Endothelial cell of umbilical vein (primary cell): Measurements from ENCODE around the gene POLE2. TPM values are rescaled to one million over a fixed set of nuclear protein-coding genes. Genes with fewer than 3 reads are reported as not detected.

Experiments used
- BruUV-seq: library from RNA; stranded (reverse); fragments of 400-500 nt; replicated peaks from 2 replicates; lab custom pipeline; 2021; lab: Mats Ljungman, UMichigan
- CTCF ChIA-PET: fragments of 300-600, 350-600 bp; sonication (Branson Sonifier 250); formaldehyde crosslinking; loops from one replicate; lab custom pipeline; 2021; ENCODE audit warnings: antibody characterized with exemption, inconsistent platforms; lab: Charles Lee
- POLR2A ChIA-PET: fragments of 300-600, 350-600 bp; sonication (Branson Sonifier 250); formaldehyde crosslinking; loops from one replicate; lab custom pipeline; 2021; ENCODE audit warnings: antibody characterized with exemption, inconsistent platforms; lab: Charles Lee
- DNase-seq: peaks from one replicate; pipeline ENCODE4 v3.0.0-alpha.2; 2011; ENCODE audit warnings: low read depth, low spot score
- FAIRE-seq: peaks from 2 replicates; lab custom pipeline; 2011; peaks lifted over from hg19 to GRCh38; lab: Jason Lieb, UNC
- H2AFZ ChIP-seq: 2 replicates; pipeline ENCODE4 v1.6.0; 2012; ENCODE audit warnings: low read depth, low read length, control low read depth, inconsistent platforms
- H3K27ac ChIP-seq: 2 replicates; pipeline ENCODE4 v1.5.1; 2011; ENCODE audit warnings: low read depth, mild to moderate bottlenecking, control low read depth, low read length, moderate library complexity; ENCODE audit not compliant: insufficient read depth
- H3K27me3 ChIP-seq, 2 experiments: 2 replicates each; pipeline versions ENCODE4 v1.6.0 to v1.6.1; 2011; ENCODE audit warnings: low read length in 2 of 2, mixed read lengths in 1 of 2; ENCODE audit not compliant: control insufficient read depth in 2 of 2, insufficient read depth in 2 of 2
- H3K36me3 ChIP-seq, 2 experiments: 2 replicates in 1 of 2; 3 replicates in 1 of 2; pipeline ENCODE4 v1.5.1; 2011; ENCODE audit warnings: low read length in 2 of 2, mild to moderate bottlenecking in 1 of 2, moderate library complexity in 1 of 2; ENCODE audit not compliant: control insufficient read depth in 2 of 2, insufficient read depth in 2 of 2; ENCODE audit errors: extremely low read depth in 1 of 2
- H3K4me1 ChIP-seq: 3 replicates; pipeline ENCODE4 v1.5.1; 2011; ENCODE audit warnings: mild to moderate bottlenecking, low read length; ENCODE audit not compliant: control insufficient read depth, insufficient read depth; ENCODE audit errors: extremely low read depth
- H3K4me2 ChIP-seq: 2 replicates; pipeline ENCODE4 v1.6.1; 2011; ENCODE audit warnings: low read length, control low read depth, mixed read lengths; ENCODE audit not compliant: insufficient read depth
- H3K4me3 ChIP-seq, 3 experiments: fragments of 200-600 bp in 1 of 3; sonication (generic), shearing (Covaris generic) in 1 of 3; replicated peaks in 1 of 3; 2 replicates each; pipeline ENCODE4 v1.5.1; 2011 to 2016; ENCODE audit warnings: control low read depth in 3 of 3, low read length in 3 of 3, mild to moderate bottlenecking in 2 of 3, inconsistent platforms in 1 of 3, low read depth in 1 of 3, moderate library complexity in 1 of 3; ENCODE audit not compliant: insufficient read depth in 1 of 3
- H3K79me2 ChIP-seq: 2 replicates; pipeline ENCODE4 v1.6.0; 2012; ENCODE audit warnings: low read length, inconsistent platforms; ENCODE audit not compliant: control insufficient read depth, insufficient read depth
- H3K9ac ChIP-seq: replicated peaks from 2 replicates; pipeline ENCODE3; 2011; ENCODE audit warnings: low read length, control low read depth; ENCODE audit not compliant: insufficient read depth; ENCODE audit errors: extremely low read depth
- H3K9me1 ChIP-seq: replicated peaks from 3 replicates; pipeline ENCODE4 v1.6.0; 2011; ENCODE audit warnings: mild to moderate bottlenecking, low read length; ENCODE audit not compliant: control insufficient read depth, insufficient read depth; ENCODE audit errors: extremely low read depth
- H3K9me3 ChIP-seq: replicated peaks from 2 replicates; pipeline ENCODE4 v1.5.1; 2012; ENCODE audit warnings: low read length, inconsistent platforms; ENCODE audit not compliant: control insufficient read depth, insufficient read depth
- H4K20me1 ChIP-seq: replicated peaks from 2 replicates; pipeline ENCODE3; 2011; ENCODE audit warnings: mild to moderate bottlenecking, low read length; ENCODE audit not compliant: control insufficient read depth, insufficient read depth; ENCODE audit errors: extremely low read depth
- CTCF ChIP-seq, 2 donors: IDR thresholded peaks; 1 replicate in 1 of 2; 2 replicates in 1 of 2; pipeline ENCODE4 v1.5.1; 2011; ENCODE audit warnings: low read length in 2 of 2, mild to moderate bottlenecking in 2 of 2, moderate library complexity in 2 of 2, control low read depth in 1 of 2, inconsistent platforms in 1 of 2, low read depth in 1 of 2; ENCODE audit not compliant: insufficient read depth in 1 of 2; ENCODE audit errors: extremely low read depth in 1 of 2
- EZH2 ChIP-seq: IDR thresholded peaks from 2 replicates; pipeline ENCODE4 v1.6.1; 2012; ENCODE audit warnings: borderline replicate concordance, low read depth, mild to moderate bottlenecking, moderate library complexity, low read length, inconsistent platforms; ENCODE audit not compliant: severe bottlenecking
- FOS ChIP-seq: IDR thresholded peaks from 2 replicates; pipeline ENCODE4 v1.6.1; 2011; ENCODE audit warnings: mild to moderate bottlenecking, low read length, moderate library complexity, borderline replicate concordance; ENCODE audit not compliant: insufficient read depth
- GATA2 ChIP-seq: IDR thresholded peaks from 2 replicates; pipeline ENCODE4 v1.7.0; 2011; ENCODE audit warnings: low read depth, mild to moderate bottlenecking, moderate library complexity, mixed read lengths, low read length; ENCODE audit not compliant: insufficient read length, insufficient read depth
- JUN ChIP-seq: IDR thresholded peaks from 2 replicates; pipeline ENCODE4 v1.6.1; 2011; ENCODE audit warnings: borderline replicate concordance, low read depth; ENCODE audit not compliant: insufficient read length, insufficient read depth
- MAX ChIP-seq: IDR thresholded peaks from 2 replicates; pipeline ENCODE4 v1.6.1; 2011; ENCODE audit not compliant: insufficient read depth, insufficient read length
- MYC ChIP-seq: IDR thresholded peaks from one replicate; pipeline ENCODE4 v1.6.1; 2011; ENCODE audit warnings: mild to moderate bottlenecking, low read depth, low read length
- POLR2A ChIP-seq: IDR thresholded peaks from 2 replicates; pipeline ENCODE4 v1.6.1; 2012; ENCODE audit warnings: low read depth, mild to moderate bottlenecking, control low read depth, low read length
- POLR2AphosphoS5 ChIP-seq: IDR thresholded peaks from 2 replicates; pipeline ENCODE4 v1.6.1; 2012; ENCODE audit warnings: low read depth, mild to moderate bottlenecking, control low read depth, low read length, moderate library complexity; ENCODE audit not compliant: insufficient read depth
- dilution Hi-C: fragments of 300-500 bp; cut with MboI; formaldehyde crosslinking; loops from one replicate; pipeline ENCODE4 v1.15.0; 2019; ENCODE audit warnings: low sequenced_read_pairs; ENCODE audit not compliant: extremely low pct_ligation_motif_present
- intact Hi-C: fragments of 100-400 bp; cut with micrococcal nuclease; formaldehyde crosslinking; loops from one replicate; pipeline ENCODE4 v1.10.0; 2022
- polyA plus RNA-seq, 4 experiments: library from polyadenylated mRNA; depleted of rRNA in 3 of 4; stranded (reverse) in 3 of 4; unstranded in 1 of 4; fragments of >200 nt; gene quantifications; 2 replicates each; pipeline versions ENCODE4 v1.2.1 to v1.2.3, GENCODE V29; 2011 to 2012; ENCODE audit warnings: missing spikeins in 1 of 4
- total RNA-seq: library from RNA; stranded (reverse); gene quantifications from 2 replicates; pipeline ENCODE4 v1.2.3, GENCODE V29; 2021

The POLE2 gene
- total and polyA plus RNA-seq, 2 donors (not counting 3 experiments of a cell fraction or from before 2014, with no cell fraction given) = 12.5 to 16.4 TPM

GRCh38 chr14:49654511-49654910 lies 33.5 kb downstream of the POLE2 start:
- intact Hi-C loops (no loop called here), dilution Hi-C loops (no loop called here)
- Histone ChIP-seq H4K20me1 (no peaks in the 10 kb centered on the region), H3K79me2 (no peaks in the 10 kb centered on the region), H3K4me2 (no peak overlapping the region), H3K9me1 (no peaks in the 10 kb centered on the region), H2AFZ (no peak overlapping the region), H3K36me3 (no peaks in the 10 kb centered on the region), H3K4me3 (no peak overlapping the region), H3K4me1 (no peaks in the 10 kb centered on the region), H3K27ac (no peak overlapping the region), H3K9me3 (no peaks in the 10 kb centered on the region), H3K27me3 (no peaks in the 10 kb centered on the region), H3K9ac (no peak overlapping the region)
- DNase-seq = no peak
- CTCF ChIA-PET = interaction anchor here (0.6 kb wide), 1 partner anchor 1978 kb away, joined by 3 read pairs; no protein-coding TSS in a partner anchor
- BruUV-seq = no TSS peak
- no peak for FAIRE-seq
- TF ChIP-seq EZH2 (no peak), JUN (no peak), FOS (no peak), MAX (no peak), POLR2A (no peak), MYC (no peak), GATA2 (no peak), CTCF (IDR thresholded peaks at IDR 0.05; ENCODE audit: extremely low read depth in 1 of 2, insufficient read depth in 1 of 2, low read depth in 1 of 2, low read length in 2 of 2) (no peak), POLR2AphosphoS5 (no peak)
- POLR2A ChIA-PET = no interaction called here
